GM19395 (cell line): ENCODE results near the gene DLL4.

Experiments used
- ATAC-seq: cut with Tn5 transposase; IDR thresholded peaks from one replicate; pipeline ENCODE4 v1.9.1; 2021; ENCODE audit warnings: mild to moderate bottlenecking, moderate library complexity; ENCODE audit not compliant: unreplicated experiment

Gene DLL4

GRCh38 chr15:40928821-40929659 lies at the start of gene DLL4:
TSS of gene DLL4 (plus strand) at chr15:40929340. CDS start at chr15:40929669, 329 bp downstream.
- no peak for ATAC-seq

DNA sequence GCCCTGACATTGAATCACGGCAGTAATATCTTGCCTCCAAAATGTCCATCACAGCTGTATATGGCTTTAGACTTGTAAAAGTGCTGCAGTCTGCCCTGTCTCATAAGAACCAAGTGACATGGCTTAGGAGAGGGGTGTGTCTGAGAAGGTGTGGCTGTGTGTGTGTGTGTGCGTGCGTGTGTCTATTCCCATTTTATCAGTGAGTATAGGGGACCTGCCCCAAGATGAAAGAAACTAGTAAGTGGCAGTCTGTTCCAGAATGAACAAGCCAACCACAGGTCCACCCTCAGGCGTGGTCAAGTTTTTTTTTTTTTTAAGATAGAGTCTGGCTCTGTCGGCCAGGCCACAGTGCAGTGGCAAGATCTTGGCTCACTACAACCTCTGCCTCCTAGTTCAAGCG lies 49.5 kb upstream of the DLL4 start:
- no peak for ATAC-seq

DNA sequence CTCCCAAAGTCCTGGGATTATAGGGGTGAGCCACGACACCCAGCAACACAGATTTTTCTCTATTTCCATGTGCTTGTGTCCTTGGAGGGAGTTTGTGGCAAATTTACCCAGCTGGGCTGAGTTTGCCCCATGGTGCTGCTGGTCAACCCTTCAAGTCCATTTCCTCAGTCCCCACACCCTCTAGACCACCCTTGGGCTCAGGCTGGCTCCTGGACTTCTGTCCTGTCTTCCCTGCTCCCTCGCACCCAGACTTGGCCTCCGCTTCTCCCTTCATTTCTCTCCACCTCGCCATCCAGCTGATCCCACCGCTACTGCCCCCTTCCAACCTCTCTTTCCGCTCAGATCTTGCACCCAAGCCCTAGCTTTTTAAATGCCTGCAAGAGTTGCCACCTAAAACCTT lies 47.8 kb upstream of the DLL4 start:
- ATAC-seq: no peak

- no peak for ATAC-seq
These were observed 42.6 kb upstream of the DLL4 start for GRCh38 chr15:40886586-40886985.

- ATAC-seq: no peak
These were observed 40.0 kb upstream of the DLL4 start for GRCh38 chr15:40889112-40889511.

GRCh38 chr15:40891138-40891537 lies 38.0 kb upstream of the DLL4 start:
- no peak for ATAC-seq

GRCh38 chr15:40891810-40892446 lies 37.2 kb upstream of the DLL4 start:
- no peak for ATAC-seq

- no peak for ATAC-seq
These were observed 36.6 kb upstream of the DLL4 start for GRCh38 chr15:40892447-40893012.

- no peak for ATAC-seq
These were observed 36.0 kb upstream of the DLL4 start for GRCh38 chr15:40893019-40893670.

DNA sequence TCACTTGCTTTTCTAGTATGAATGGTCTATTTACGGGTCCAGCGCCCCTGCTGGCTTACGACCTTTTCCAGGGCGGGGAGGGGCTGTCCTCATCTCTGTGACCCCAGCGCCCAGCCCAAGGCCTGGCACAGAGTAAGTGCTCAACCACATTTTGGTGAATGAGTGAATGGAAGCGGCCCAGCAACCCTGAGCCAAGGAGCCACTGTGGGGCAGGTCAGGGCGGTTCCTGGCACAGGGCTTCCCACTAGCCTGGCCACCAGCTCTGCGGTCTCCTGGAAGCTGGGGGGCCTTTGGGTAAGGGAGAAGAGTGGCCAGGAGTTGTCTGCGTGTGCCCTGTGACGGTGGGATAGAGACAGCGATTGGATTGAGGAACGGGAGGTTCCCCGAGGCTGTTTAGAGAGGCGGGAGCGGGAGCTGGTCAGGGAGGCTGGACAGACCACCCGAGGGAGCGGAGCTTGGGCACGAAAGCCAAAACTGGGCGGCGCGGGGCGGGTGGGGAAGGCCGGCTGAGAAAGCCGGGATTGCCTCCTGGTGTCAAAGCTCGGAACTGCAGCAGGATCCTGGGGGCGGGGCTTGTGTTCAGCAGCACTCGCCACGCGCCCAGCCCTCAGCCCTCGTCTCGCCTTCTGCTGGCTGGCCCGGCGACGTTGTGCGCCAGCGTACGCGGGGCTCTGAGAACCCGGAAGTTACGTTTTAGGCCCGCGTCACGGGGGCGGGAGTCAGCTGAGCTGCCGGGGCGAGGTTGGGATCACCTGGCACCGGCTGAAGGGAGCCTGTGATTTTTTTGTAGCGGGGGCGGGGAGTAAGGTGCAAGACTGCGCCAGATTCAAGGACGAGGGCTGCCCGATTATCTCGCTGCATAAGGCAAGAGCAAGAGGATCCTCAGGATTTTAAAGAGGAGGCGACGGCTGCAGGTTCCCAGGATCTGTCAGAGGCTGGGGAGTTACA lies 35.1 kb upstream of the DLL4 start, which contains the start of gene VPS18:
Gene VPS18 (plus strand): TSS at position 718 of the 948 bp plus-strand sequence. CDS start 319 bp downstream, outside the sequence.
- ATAC-seq: peak; percentile 80

DNA sequence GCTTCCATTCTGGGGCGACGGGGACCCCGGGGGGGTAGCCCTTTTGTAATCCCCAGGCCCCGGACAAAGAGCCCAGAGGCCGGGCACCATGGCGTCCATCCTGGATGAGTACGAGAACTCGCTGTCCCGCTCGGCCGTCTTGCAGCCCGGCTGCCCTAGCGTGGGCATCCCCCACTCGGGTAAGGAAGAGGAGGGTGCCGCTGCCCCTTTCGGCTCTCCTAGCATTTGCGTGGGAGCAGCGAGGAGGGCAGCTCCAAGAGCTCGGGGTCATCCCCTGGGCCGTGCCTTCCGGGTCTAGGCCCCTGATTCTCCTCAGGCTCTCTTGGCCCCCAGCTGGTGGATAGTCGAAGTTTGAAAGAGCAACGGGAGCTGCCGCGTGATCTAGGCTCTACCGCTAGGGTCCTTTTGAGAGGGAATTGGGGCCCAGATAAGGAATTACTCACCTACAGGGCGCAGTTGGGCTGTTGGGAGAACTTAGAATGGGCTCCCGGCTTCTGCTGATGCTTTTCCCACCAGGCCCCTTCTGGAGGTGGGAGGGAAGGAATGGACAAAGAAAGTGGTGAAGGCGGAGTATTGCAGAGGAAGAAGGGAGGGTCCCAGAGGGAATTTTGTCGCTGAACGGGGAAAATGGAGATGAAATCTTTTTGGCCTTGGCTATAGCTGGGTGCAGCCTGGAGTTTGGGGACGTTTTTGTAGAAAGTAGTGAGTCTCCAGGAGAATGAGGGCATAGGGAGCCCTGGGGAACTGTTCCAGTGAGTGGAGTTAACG lies 34.3 kb upstream of the DLL4 start:
- ATAC-seq: peak; percentile 50

DNA sequence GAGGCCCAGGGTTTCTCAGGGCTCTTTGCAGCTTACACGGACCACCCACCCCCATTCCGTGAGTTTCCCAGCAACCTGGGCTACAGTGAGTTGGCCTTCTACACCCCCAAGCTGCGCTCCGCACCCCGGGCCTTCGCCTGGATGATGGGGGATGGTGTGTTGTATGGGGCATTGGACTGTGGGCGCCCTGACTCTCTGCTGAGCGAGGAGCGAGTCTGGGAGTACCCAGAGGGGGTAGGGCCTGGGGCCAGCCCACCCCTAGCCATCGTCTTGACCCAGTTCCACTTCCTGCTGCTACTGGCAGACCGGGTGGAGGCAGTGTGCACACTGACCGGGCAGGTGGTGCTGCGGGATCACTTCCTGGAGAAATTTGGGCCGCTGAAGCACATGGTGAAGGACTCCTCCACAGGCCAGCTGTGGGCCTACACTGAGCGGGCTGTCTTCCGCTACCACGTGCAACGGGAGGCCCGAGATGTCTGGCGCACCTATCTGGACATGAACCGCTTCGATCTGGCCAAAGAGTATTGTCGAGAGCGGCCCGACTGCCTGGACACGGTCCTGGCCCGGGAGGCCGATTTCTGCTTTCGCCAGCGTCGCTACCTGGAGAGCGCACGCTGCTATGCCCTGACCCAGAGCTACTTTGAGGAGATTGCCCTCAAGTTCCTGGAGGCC lies 29.5 kb upstream of the DLL4 start:
- no peak for ATAC-seq

GRCh38 chr15:40900256-40901052 lies 28.7 kb upstream of the DLL4 start:
- ATAC-seq: no peak

- ATAC-seq: no peak
These were observed 28.1 kb upstream of the DLL4 start for GRCh38 chr15:40901053-40901443.

DNA sequence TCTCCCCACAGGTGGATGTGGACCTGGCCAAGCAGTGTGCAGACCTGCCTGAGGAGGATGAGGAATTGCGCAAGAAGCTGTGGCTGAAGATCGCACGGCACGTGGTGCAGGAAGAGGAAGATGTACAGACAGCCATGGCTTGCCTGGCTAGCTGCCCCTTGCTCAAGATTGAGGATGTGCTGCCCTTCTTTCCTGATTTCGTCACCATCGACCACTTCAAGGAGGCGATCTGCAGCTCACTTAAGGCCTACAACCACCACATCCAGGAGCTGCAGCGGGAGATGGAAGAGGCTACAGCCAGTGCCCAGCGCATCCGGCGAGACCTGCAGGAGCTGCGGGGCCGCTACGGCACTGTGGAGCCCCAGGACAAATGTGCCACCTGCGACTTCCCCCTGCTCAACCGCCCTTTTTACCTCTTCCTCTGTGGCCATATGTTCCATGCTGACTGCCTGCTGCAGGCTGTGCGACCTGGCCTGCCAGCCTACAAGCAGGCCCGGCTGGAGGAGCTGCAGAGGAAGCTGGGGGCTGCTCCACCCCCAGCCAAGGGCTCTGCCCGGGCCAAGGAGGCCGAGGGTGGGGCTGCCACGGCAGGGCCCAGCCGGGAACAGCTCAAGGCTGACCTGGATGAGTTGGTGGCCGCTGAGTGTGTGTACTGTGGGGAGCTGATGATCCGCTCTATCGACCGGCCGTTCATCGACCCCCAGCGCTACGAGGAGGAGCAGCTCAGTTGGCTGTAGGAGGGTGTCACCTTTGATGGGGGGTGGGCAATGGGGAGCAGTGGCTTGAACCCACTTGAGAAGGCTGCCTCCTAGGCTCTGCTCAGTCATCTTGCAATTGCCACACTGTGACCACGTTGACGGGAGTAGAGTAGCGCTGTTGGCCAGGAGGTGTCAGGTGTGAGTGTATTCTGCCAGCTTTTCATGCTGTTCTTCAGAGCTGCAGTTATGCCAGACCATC lies 26.3 kb upstream of the DLL4 start:
- no peak for ATAC-seq

DNA sequence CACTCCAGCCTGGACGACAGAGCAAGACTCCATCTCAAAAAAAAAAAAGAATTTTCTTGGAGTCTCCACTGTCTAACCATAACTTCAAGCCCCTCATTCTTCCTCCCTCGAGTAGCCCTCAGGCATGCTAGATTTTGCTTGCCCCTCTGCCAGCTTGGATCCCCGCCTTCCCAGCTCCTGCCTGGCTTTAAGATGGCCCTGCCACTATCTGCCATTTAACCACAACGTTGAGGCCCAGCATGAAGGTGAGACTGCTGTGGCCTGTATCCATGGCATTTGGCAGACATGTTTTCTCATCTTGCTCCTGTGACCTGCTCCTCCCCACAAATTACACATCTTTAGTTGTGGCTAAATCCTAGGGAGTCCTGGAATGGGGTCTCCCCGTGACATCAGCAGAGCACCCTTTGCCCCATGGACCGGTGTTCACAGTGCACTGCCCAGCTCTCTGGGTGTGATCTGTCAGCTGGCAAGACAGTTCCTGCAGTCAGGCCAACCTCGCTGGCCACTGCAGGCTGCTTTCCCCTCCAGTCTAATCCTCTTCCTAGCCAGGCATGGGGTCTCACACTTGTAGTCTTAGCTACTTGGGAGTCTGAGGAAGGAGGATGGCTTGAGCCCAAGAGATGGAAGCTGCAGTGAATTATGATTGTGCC lies 24.5 kb upstream of the DLL4 start:
- ATAC-seq: no peak
